GM23248 (cell line): Measurements from ENCODE around the gene FCGR2B.

Experiments used
- EZH2 ChIP-seq: fragments of 200-600 bp; sonication (generic); IDR thresholded peaks from 2 replicates; pipeline ENCODE4 v1.6.1; 2018; ENCODE audit warnings: antibody characterized with exemption, mild to moderate bottlenecking; ENCODE audit not compliant: insufficient read depth, poor library complexity, severe bottlenecking
- EZH2phosphoT487 ChIP-seq: fragments of 200-600 bp; sonication (generic); IDR thresholded peaks from 2 replicates; pipeline ENCODE4 v1.6.1; 2018; ENCODE audit warnings: antibody characterized with exemption, moderate library complexity, mild to moderate bottlenecking, low read depth; ENCODE audit not compliant: insufficient read depth

DNA sequence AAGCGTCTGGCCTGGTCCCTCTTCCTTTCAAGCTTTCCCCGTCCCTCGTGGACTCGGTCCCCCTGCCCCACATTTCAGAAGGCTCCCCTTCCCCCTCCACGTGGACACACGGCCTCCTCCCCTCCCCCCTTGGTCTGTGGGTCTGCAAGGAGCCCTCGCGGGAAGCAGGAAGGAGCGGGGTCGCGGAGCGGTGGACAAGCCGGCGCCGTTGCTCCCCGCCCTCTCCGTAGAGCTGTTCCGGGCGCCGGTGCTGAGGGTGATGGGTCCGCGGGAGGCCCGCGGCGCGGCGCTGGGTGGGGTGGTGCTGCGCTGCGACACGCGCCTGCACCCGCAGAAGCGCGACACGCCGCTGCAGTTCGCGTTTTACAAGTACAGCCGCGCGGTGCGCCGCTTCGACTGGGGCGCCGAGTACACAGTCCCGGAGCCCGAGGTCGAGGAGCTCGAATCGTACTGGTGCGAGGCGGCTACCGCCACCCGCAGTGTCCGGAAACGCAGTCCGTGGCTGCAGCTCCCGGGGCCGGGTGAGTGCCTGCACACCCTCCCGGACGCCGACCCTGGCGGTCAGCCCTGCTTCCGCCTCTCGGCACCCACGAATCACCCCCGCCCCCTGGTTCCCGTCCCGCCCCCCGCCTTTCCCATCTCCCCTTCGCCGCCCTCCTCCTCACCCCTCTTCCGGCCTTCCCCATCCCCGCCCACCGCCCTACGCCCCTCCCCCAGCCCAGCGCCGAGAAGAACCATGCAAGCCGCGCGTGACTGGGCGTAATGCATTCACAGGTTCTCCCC, 63.7 kb downstream of the FCGR2B start:
- TF ChIP-seq EZH2, result no peak
- no peak for TF ChIP-seq EZH2phosphoT487
